GM21515 (cell line): ENCODE data around the gene FLT1.

Experiments
- ATAC-seq: cut with Tn5 transposase; IDR thresholded peaks from one replicate; pipeline ENCODE4 v1.9.1; 2021; ENCODE audit not compliant: unreplicated experiment

The FLT1 gene

GRCh38 chr13:28463481-28463880, 31.4 kb downstream of the FLT1 start:
- no peak for ATAC-seq

- no peak for ATAC-seq
These were observed 35.0 kb downstream of the FLT1 start for GRCh38 chr13:28459911-28460310.

- ATAC-seq = no peak
These were observed 36.3 kb downstream of the FLT1 start for GRCh38 chr13:28458608-28459007.

GRCh38 chr13:28458051-28458450, 36.9 kb downstream of the FLT1 start:
- no peak for ATAC-seq

GRCh38 chr13:28457521-28457920, 37.4 kb downstream of the FLT1 start:
- ATAC-seq = no peak

- no peak for ATAC-seq
These were observed 39.2 kb downstream of the FLT1 start for GRCh38 chr13:28455580-28456194.

- ATAC-seq = no peak
These were observed 42.2 kb downstream of the FLT1 start for GRCh38 chr13:28452755-28453154.

GRCh38 chr13:28451482-28452217, 43.3 kb downstream of the FLT1 start:
- no peak for ATAC-seq

- no peak for ATAC-seq
These were observed 44.8 kb downstream of the FLT1 start for GRCh38 chr13:28449826-28450773.

- ATAC-seq = no peak
These were observed 46.1 kb downstream of the FLT1 start for GRCh38 chr13:28448651-28449358.

GRCh38 chr13:28447989-28448388, 46.9 kb downstream of the FLT1 start:
- no peak for ATAC-seq

GRCh38 chr13:28447206-28447605, 47.7 kb downstream of the FLT1 start:
- no peak for ATAC-seq

GRCh38 chr13:28442839-28443238, 52.1 kb downstream of the FLT1 start:
- ATAC-seq = no peak

- ATAC-seq = no peak
These were observed 53.4 kb downstream of the FLT1 start for GRCh38 chr13:28441529-28441928.

GRCh38 chr13:28440774-28441504, 54.0 kb downstream of the FLT1 start:
- no peak for ATAC-seq

- no peak for ATAC-seq
These were observed 56.2 kb downstream of the FLT1 start for GRCh38 chr13:28438598-28439334.

GRCh38 chr13:28438067-28438466, 56.9 kb downstream of the FLT1 start:
- no peak for ATAC-seq

GRCh38 chr13:28435917-28436316, 59.0 kb downstream of the FLT1 start:
- no peak for ATAC-seq

- ATAC-seq = no peak
These were observed 60.0 kb downstream of the FLT1 start for GRCh38 chr13:28434926-28435325.
